ENCODE data around the gene CDKL2. TPM values are rescaled to one million over a fixed set of nuclear protein-coding genes. Genes with fewer than 3 reads are reported as not detected.

Gene CDKL2
- total and polyA plus RNA-seq, 2 donors (not counting 1 experiment from before 2014, with no cell fraction given) = 0.81 TPM; not detected in 1

DNA sequence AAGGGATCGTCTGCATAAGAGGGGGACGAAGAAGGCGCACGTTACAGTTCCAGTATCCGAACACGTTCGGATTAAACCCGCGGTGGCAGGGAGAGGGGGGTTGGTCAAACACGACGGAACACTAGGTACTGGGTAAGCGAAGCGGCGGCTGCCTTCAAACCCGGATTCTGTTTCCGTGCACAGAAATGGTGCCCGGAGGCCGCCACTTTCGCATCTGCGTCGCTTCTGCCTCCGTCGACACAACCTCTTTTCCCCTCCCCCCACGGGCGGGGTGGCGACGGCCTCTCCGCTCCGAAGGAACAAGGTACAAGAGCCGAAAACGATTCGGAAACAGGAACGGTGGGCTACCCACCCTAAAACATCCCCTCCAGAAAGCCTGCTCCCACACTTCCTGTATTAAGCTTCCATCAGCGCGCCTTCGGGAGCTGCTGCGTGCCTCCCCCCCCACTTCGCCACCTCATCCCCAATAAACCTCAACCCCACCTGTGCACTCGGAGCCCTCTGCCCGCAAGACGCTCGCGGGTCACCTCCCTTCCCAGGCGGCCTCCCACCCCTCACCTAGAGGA is 42.2 kb upstream of the CDKL2 start:
- H3K9ac ChIP-seq (ENCODE audit: low read length) = peak overlapping the region; percentile 99
- H3K4me3 Mint-ChIP-seq = peak overlapping the region; percentile 99
- ATAC-seq (ENCODE audit: low read depth) (peak; percentile 16), DNase-seq (peak; percentile 89)
- H3K27me3 ChIP-seq (replicated peaks in 1 of 4; ENCODE audit: control extremely low read depth in 1 of 4, control insufficient read depth in 3 of 4, insufficient read depth in 4 of 4, low read length in 3 of 4) = no peaks in the 10 kb centered on the region
- TF ChIP-seq EZH2 (IDR thresholded peaks at IDR 0.05; ENCODE audit: borderline replicate concordance, insufficient read depth, low read depth, low read length, poor library complexity, severe bottlenecking) = no peak
- TF ChIP-seq, protein P1, sequence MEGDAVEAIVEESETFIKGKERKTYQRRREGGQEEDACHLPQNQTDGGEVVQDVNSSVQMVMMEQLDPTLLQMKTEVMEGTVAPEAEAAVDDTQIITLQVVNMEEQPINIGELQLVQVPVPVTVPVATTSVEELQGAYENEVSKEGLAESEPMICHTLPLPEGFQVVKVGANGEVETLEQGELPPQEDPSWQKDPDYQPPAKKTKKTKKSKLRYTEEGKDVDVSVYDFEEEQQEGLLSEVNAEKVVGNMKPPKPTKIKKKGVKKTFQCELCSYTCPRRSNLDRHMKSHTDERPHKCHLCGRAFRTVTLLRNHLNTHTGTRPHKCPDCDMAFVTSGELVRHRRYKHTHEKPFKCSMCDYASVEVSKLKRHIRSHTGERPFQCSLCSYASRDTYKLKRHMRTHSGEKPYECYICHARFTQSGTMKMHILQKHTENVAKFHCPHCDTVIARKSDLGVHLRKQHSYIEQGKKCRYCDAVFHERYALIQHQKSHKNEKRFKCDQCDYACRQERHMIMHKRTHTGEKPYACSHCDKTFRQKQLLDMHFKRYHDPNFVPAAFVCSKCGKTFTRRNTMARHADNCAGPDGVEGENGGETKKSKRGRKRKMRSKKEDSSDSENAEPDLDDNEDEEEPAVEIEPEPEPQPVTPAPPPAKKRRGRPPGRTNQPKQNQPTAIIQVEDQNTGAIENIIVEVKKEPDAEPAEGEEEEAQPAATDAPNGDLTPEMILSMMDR (IDR thresholded peaks at IDR 0.05) = no peak
- WGBS (ENCODE audit: insufficient coverage) = 0% methylated on average over 43 of the region's 44 CpGs
- CTCF ChIA-PET = interaction anchor here (1.0 to 2.0 kb wide), 5 partner anchors 17 to 52 kb away, joined by 4 to 9 read pairs (median 6); partner anchors contain the start of gene USO1
- no peaks in the 10 kb centered on the region for H3K9me3 ChIP-seq (ENCODE audit: control extremely low read depth in 1 of 3, control insufficient read depth in 2 of 3, insufficient read depth in 1 of 3, low read length in 2 of 3)
- no peaks in the 10 kb centered on the region for H3K9me3 Mint-ChIP-seq (ENCODE audit: insufficient read depth)
- H3K27me3 Mint-ChIP-seq = no peaks in the 10 kb centered on the region
- POLR2A ChIA-PET = interaction anchor here (0.8 to 3.6 kb wide), 3 partner anchors 20 to 159 kb away, joined by 3 to 27 read pairs (median 3); partner anchors contain the start of genes RCHY1, THAP6 and USO1
- H3K4me3 ChIP-seq (ENCODE audit: control extremely low read depth in 1 of 5, extremely low read depth in 1 of 5, insufficient read depth in 1 of 5, low read depth in 2 of 5, low read length in 4 of 5) = peak overlapping the region; percentile 90 to 100 (median 96)
- H3K27ac Mint-ChIP-seq = peak overlapping the region; percentile 99
- intact Hi-C loops (cut with micrococcal nuclease) = loop anchor here (1.0 to 2.0 kb wide), 6 partner anchors 17 to 318 kb away; partner anchors contain the start of genes CDKL2, RCHY1, SDAD1 and THAP6
- peaks cover 37 to 40% of the 10 kb centered on the region in 2 donors for H3K4me1 ChIP-seq (ENCODE audit: control insufficient read depth in 2 of 2, insufficient read depth in 2 of 2, low read length in 2 of 2)
- peaks cover 0 to 2% of the 10 kb centered on the region in 2 experiments for H3K36me3 ChIP-seq (replicated peaks in 1 of 2; ENCODE audit: control extremely low read depth in 1 of 2, control insufficient read depth in 1 of 2, extremely low read depth in 1 of 2, insufficient read depth in 2 of 2, low read length in 1 of 2)
- peak overlapping the region; percentile 95 to 99 for H3K27ac ChIP-seq (ENCODE audit: low read length in 2 of 2)
- H3K79me2 ChIP-seq (ENCODE audit: control insufficient read depth, insufficient read depth, low read length) = peaks cover 64% of the 10 kb centered on the region
- peaks cover 52% of the 10 kb centered on the region for H3K4me1 Mint-ChIP-seq
- H3K4me2 ChIP-seq (replicated peaks; ENCODE audit: low read depth, low read length, poor library complexity, severe bottlenecking) = peak overlapping the region; percentile 71
- H4K20me1 ChIP-seq (ENCODE audit: control insufficient read depth, insufficient read depth, low read length, poor library complexity, severe bottlenecking) = peaks cover 44% of the 10 kb centered on the region
- H2AFZ ChIP-seq (ENCODE audit: insufficient read depth, low read depth, low read length, poor library complexity, severe bottlenecking) = peak overlapping the region; percentile 75

Measured in B cell (primary cell).